GM19238 (cell line): ENCODE results near the gene AQP11.

ENCODE experiments used
- DNase-seq: peaks from one replicate; pipeline ENCODE4 v3.0.0; 2011; ENCODE audit warnings: low spot score; ENCODE audit not compliant: insufficient read length

The AQP11 gene

GRCh38 chr11:77658213-77659013, 68.7 kb downstream of the AQP11 start:
- no peak for DNase-seq
